Adrenal gland (tissue), 12 donors: ENCODE measurements around the gene TSPAN32. TPM values are rescaled to one million over a fixed set of nuclear protein-coding genes. Genes with fewer than 3 reads are reported as not detected.
A peak's percentile ranks its signal among the peaks of the same experiment; 100 is the strongest.

Experiments
- DNase-seq, 7 donors: peaks; one replicate each; pipeline ENCODE4 v3.0.0-alpha.2; 2019 to 2020
- H3K27ac ChIP-seq, 5 donors: fragments of 200-600 bp; sonication (generic) in 4 of 5; 1 replicate in 3 of 5; 2 replicates in 2 of 5; pipeline versions ENCODE4 v1.5.1 to v1.8.0; 2016 to 2020; ENCODE audit warnings: mild to moderate bottlenecking in 1 of 5
- H3K27me3 ChIP-seq: fragments of 200-600 bp; 2 replicates; pipeline ENCODE4 v1.8.0; 2021
- H3K36me3 ChIP-seq, 2 donors: fragments of 200-600 bp; replicated peaks in 1 of 2; 1 replicate in 1 of 2; 2 replicates in 1 of 2; pipeline versions ENCODE4 v1.5.1 to v1.8.0; 2018 to 2022
- H3K4me1 ChIP-seq, 2 donors: fragments of 200-600 bp; replicated peaks in 1 of 2; 1 replicate in 1 of 2; 2 replicates in 1 of 2; pipeline versions ENCODE4 v1.5.1 to v1.8.0; 2018 to 2021
- H3K4me3 ChIP-seq, 4 donors: fragments of 200-600 bp; sonication (generic) in 3 of 4; one replicate each; pipeline ENCODE4 v1.5.1; 2016 to 2018
- H3K9me3 ChIP-seq, 3 donors: fragments of 200-600 bp; sonication (generic) in 1 of 3; replicated peaks in 1 of 3; 1 replicate in 2 of 3; 2 replicates in 1 of 3; pipeline versions ENCODE4 v1.5.1 to v1.8.0; 2016 to 2021
- POLR2A ChIP-seq, 2 donors: fragments of 450-650 bp; IDR thresholded peaks; one replicate each; pipeline ENCODE4 v1.6.1; 2017; ENCODE audit warnings: antibody characterized with exemption in 2 of 2, mild to moderate bottlenecking in 2 of 2, moderate library complexity in 1 of 2
- WGBS, 4 donors: extraction: QIAGEN DNeasy Blood & Tissue Kit in 2 of 4; methylation state at CpG; one replicate each; pipeline versions ENCODE4 v1.1.5 to v1.1.7; 2013 to 2017; 5-methylcytosine and 5-hydroxymethylcytosine counted together
- intact Hi-C, 2 donors: fragments of 100-400 bp; cut with DNase I; formaldehyde crosslinking; loops; one replicate each; pipeline versions ENCODE4 v1.14.1 to v1.15.0; 2022 to 2023
- polyA plus RNA-seq, 3 donors: library from polyadenylated mRNA; stranded (reverse); fragments of 200-250 nt in 2 of 3; fragments of 350-450 nt in 1 of 3; fragmentation: Illumina TruSeq in 1 of 3; extraction: RNeasy Lipid Tissue Mini Kit (QIAGEN cat#74804) in 1 of 3; gene quantifications; one replicate each; pipeline ENCODE4 v1.2.3, GENCODE V29; 2013 to 2014
- total RNA-seq, 9 donors: library from RNA; depleted of rRNA in 4 of 9; stranded (reverse); fragments of >200 nt in 4 of 9; fragments of 120-200 nt in 1 of 9; fragmentation: NEBNext Ultra II Directional in 1 of 9; extraction: Animal tissue kit (Norgen Biotek cat#: 25700) in 1 of 9; gene quantifications; one replicate each; pipeline versions ENCODE4 v1.1.0 to v1.2.4, GENCODE V29; 2013 to 2023
- TF ChIP-seq, protein P1 (sequence below), 6 experiments: fragments of 450-650 bp in 4 of 6; fragments of 200-600 bp in 2 of 6; sonication (generic) in 1 of 6; IDR thresholded peaks; 1 replicate in 5 of 6; 2 replicates in 1 of 6; pipeline versions ENCODE4 v1.5.1 to v1.8.0; 2016 to 2021; ENCODE audit warnings: antibody characterized with exemption in 6 of 6, mild to moderate bottlenecking in 2 of 6, moderate library complexity in 1 of 6
- donor health status: healthy with polysubstance abuse.
- donor health status: Bipolar disorder and iron deficiency.
- donor health status: DM: yes; HTN: yes; CAD: no.
- donor health status: DM: no; HTN: no; CAD: no.
- donor health status: DM: no; HTN: no; CAD: no.
- donor health status: DM: yes; HTN: yes; CAD: no.

Gene TSPAN32
- total and polyA plus RNA-seq, 12 donors: 0.14 to 7.0 (median 0.88) TPM; not detected in 4

DNA sequence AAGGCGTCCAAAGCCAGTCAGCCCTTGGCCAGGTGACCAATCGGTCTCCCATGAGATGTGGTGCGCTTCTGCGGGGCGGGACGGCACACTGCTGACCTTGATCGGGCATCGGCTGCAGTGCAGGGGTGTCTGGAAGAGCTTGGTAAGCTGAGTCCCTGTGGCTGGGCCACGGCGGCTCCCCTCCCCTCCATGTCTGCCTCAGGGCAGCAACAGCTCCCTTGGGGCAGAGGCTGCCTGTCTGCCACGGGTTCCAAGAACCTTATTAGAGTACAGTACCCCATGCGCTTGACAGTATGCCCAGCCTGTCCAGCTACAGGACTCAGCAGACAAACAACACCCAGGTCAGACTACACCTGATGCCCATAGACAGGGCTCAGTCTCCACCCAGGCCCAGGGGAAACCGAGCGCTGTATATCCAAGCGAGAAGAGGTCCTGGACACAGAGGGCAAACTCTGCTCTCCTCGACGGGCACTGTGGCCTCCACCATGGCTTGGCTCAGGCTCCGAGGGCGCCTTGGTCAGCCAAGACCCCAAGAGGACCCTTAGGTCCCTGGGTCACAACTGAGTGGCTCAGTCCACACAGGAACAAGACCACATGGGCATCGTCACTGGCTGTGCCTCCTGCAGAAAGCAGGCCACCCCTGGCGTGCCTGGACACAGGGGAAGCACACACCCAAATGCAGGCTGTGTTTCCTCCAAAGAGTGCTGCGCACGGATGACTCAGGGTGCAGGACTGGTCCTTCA, 18.9 kb downstream of the TSPAN32 start:
- Histone ChIP-seq H3K27me3 (no peaks in the 10 kb centered on the region), H3K36me3 (no peaks in the 10 kb centered on the region), H3K9me3 (no peaks in the 10 kb centered on the region), H3K27ac (no peak overlapping the region), H3K4me1 (no peaks in the 10 kb centered on the region), H3K4me3 (no peak overlapping the region)
- DNase-seq: peak in 1 of 7 donors; percentile 36
- TF ChIP-seq POLR2A (IDR thresholded peaks at IDR 0.05): no peak
- 79 to 96% (median 86%) methylated on average over 6 to 23 of the region's 23 CpGs for WGBS, 4 donors
- intact Hi-C loops: no loop called here

DNA sequence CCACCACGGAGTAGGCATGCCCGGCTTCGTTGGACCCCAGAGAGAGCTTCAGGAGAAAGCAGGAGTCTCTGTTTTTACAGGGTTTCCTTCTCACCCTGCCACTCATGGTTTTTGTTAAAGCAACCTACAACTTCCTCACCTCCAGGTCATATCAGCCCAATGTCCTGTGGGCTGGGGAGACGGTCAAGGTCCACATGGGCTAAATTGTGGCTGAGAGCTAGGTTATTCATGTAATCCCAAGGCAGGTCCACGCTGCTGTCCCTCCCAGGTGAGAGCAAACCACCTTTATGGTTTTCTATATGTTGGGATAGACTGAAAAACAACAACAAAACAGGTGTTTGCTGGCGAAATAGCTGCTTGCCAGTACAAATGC, 19.5 kb downstream of the TSPAN32 start:
- H3K9me3 ChIP-seq: no peaks in the 10 kb centered on the region
- H3K36me3 ChIP-seq: no peaks in the 10 kb centered on the region
- intact Hi-C loops: no loop called here
- H3K27me3 ChIP-seq: no peaks in the 10 kb centered on the region
- TF ChIP-seq, protein P1, sequence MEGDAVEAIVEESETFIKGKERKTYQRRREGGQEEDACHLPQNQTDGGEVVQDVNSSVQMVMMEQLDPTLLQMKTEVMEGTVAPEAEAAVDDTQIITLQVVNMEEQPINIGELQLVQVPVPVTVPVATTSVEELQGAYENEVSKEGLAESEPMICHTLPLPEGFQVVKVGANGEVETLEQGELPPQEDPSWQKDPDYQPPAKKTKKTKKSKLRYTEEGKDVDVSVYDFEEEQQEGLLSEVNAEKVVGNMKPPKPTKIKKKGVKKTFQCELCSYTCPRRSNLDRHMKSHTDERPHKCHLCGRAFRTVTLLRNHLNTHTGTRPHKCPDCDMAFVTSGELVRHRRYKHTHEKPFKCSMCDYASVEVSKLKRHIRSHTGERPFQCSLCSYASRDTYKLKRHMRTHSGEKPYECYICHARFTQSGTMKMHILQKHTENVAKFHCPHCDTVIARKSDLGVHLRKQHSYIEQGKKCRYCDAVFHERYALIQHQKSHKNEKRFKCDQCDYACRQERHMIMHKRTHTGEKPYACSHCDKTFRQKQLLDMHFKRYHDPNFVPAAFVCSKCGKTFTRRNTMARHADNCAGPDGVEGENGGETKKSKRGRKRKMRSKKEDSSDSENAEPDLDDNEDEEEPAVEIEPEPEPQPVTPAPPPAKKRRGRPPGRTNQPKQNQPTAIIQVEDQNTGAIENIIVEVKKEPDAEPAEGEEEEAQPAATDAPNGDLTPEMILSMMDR (IDR thresholded peaks at IDR 0.05): no peak
- no peak for TF ChIP-seq POLR2A (IDR thresholded peaks at IDR 0.05)
- DNase-seq: no peak
- no peaks in the 10 kb centered on the region for H3K4me1 ChIP-seq
- 69 to 87% (median 78%) methylated on average over 6 of the region's 6 CpGs for WGBS, 4 donors
- no peak overlapping the region for H3K4me3 ChIP-seq
- no peak overlapping the region for H3K27ac ChIP-seq

DNA sequence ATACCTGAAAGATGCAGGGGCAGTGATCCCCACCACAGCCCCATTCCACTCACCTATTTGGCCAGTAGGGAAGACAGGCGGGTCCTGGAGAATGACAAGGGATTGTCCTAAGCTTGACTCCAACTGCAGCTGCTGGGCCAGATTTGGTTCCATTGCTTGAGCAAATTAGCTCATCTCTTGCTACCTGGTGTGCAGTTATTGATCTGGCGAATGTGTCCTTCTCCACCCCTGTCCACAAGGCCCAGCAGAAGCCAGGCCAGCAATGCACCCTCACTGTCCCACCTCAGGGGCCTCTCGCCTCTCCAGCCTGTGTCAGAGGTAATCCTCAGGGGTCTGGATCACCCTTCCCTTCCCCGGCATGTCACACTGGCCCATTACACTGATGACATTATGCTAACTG, 23.3 kb downstream of the TSPAN32 start:
- intact Hi-C loops: no loop called here
- DNase-seq: peak in 1 of 7 donors; percentile 34
- 88 to 95% (median 91%) methylated on average over 4 of the region's 4 CpGs for WGBS, 4 donors

DNA sequence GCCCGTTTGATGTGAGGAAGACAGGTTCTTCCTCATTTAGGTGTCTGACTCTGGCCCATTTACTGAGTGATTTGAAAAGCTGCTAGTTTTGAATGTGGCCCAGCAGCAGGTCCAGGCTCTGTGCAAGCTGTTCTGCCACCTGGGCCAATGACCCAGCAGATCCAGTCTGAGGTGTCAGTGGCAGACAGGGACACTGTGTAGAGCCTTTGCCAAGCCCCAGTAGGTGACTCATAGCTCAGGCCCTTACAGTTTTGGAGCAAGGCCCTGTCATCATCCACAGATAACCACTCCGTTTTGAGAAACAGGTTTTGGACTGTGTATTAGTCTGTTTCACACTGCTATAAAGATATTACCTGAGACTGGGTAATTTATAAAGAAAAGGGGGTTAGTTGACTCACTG, 23.9 kb downstream of the TSPAN32 start:
- Histone ChIP-seq H3K9me3 (no peaks in the 10 kb centered on the region), H3K4me3 (no peak overlapping the region), H3K27ac (no peak overlapping the region), H3K4me1 (no peaks in the 10 kb centered on the region), H3K27me3 (no peaks in the 10 kb centered on the region), H3K36me3 (no peaks in the 10 kb centered on the region)
- DNase-seq: peak; percentile 67 to 93 (median 91)
- TF ChIP-seq POLR2A (IDR thresholded peaks at IDR 0.05): no peak
- TF ChIP-seq, protein P1 (IDR thresholded peaks at IDR 0.05): no peak
- WGBS, 4 donors: 50 to 64% (median 59%) methylated on average over 2 of the region's 2 CpGs
- intact Hi-C loops: no loop called here

More for the DNA sequence above, 23.3 kb downstream of the TSPAN32 start:
- Histone ChIP-seq H3K4me1 (no peaks in the 10 kb centered on the region), H3K36me3 (no peaks in the 10 kb centered on the region), H3K27me3 (no peaks in the 10 kb centered on the region), H3K27ac (no peak overlapping the region), H3K4me3 (no peak overlapping the region), H3K9me3 (no peaks in the 10 kb centered on the region)
- TF ChIP-seq, protein P1 (IDR thresholded peaks at IDR 0.05): no peak
- TF ChIP-seq POLR2A (IDR thresholded peaks at IDR 0.05): no peak

DNA sequence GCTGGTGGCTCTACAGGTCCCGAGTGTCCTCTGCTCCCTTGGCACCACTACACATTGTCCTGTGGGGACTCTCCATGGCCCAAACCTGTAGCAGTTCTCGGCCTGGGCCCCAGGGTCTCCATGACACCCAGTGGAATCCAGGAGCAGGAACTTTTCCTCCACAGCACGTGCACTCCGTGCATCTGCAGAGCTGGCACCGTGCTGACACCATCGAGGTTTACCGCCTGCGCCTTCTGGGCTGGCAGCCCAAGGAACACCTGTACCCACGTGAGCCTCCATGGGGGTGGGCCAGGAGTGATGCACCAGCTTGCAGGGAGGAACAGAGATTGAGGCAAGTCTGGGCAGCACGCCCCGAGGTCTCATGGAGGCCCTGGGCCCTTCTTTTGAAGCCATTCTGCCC, 25.2 kb downstream of the TSPAN32 start:
- Histone ChIP-seq H3K36me3 (no peaks in the 10 kb centered on the region), H3K27ac (no peak overlapping the region), H3K27me3 (no peaks in the 10 kb centered on the region), H3K4me1 (no peaks in the 10 kb centered on the region), H3K4me3 (no peak overlapping the region), H3K9me3 (no peaks in the 10 kb centered on the region)
- WGBS, 4 donors: 82 to 89% (median 87%) methylated on average over 7 to 11 of the region's 11 CpGs
- TF ChIP-seq, protein P1 (IDR thresholded peaks at IDR 0.05): no peak
- no peak for TF ChIP-seq POLR2A (IDR thresholded peaks at IDR 0.05)
- intact Hi-C loops: no loop called here
- DNase-seq: peak in 1 of 7 donors; percentile 42
